Kidney epithelial cell (primary cell): ENCODE measurements around the gene DPYD. TPM values are rescaled to one million over a fixed set of nuclear protein-coding genes. Genes with fewer than 3 reads are reported as not detected.
A peak's percentile ranks its signal among the peaks of the same experiment; 100 is the strongest.

ENCODE experiments used
- DNase-seq: peaks from one replicate; pipeline ENCODE4 v3.0.0-alpha.2; 2010; ENCODE audit warnings: low read depth
- H3K27me3 ChIP-seq: 2 replicates; pipeline ENCODE4 v1.6.0; 2011; ENCODE audit warnings: low read length; ENCODE audit not compliant: control insufficient read depth, insufficient read depth
- H3K36me3 ChIP-seq: 2 replicates; pipeline ENCODE4 v1.5.1; 2011; ENCODE audit warnings: low read length; ENCODE audit not compliant: control insufficient read depth, insufficient read depth
- H3K4me3 ChIP-seq: 2 replicates; pipeline ENCODE4 v1.5.1; 2011; ENCODE audit warnings: low read depth, mild to moderate bottlenecking, control low read depth, low read length
- CTCF ChIP-seq: IDR thresholded peaks from 2 replicates; pipeline ENCODE4 v1.5.1; 2011; ENCODE audit warnings: mild to moderate bottlenecking, moderate library complexity, low read length, control low read depth, inconsistent platforms; ENCODE audit not compliant: insufficient read depth, poor library complexity, severe bottlenecking
- total RNA-seq: library from RNA; depleted of rRNA; stranded (reverse); fragments of >200 nt; gene quantifications from 2 replicates; pipeline ENCODE4 v1.2.3, GENCODE V29; 2015

DPYD gene
- total RNA-seq, 1 donor from 2014 or later: 1.6 TPM

GRCh38 chr1:97646071-97646470 is 274.8 kb downstream of the DPYD start:
- TF ChIP-seq CTCF: no peak
- Histone ChIP-seq H3K36me3 (no peaks in the 10 kb centered on the region), H3K27me3 (no peaks in the 10 kb centered on the region), H3K4me3 (no peak overlapping the region)
- no peak for DNase-seq

GRCh38 chr1:97640677-97641076 is 280.2 kb downstream of the DPYD start:
- no peaks in the 10 kb centered on the region for H3K27me3 ChIP-seq
- no peak for DNase-seq
- H3K4me3 ChIP-seq: no peak overlapping the region
- H3K36me3 ChIP-seq: no peaks in the 10 kb centered on the region
- no peak for TF ChIP-seq CTCF

GRCh38 chr1:97636941-97637340 is 283.9 kb downstream of the DPYD start:
- DNase-seq: no peak
- no peaks in the 10 kb centered on the region for H3K27me3 ChIP-seq
- no peak for TF ChIP-seq CTCF

GRCh38 chr1:97634758-97635157 is 286.1 kb downstream of the DPYD start:
- no peaks in the 10 kb centered on the region for H3K27me3 ChIP-seq
- no peaks in the 10 kb centered on the region for H3K36me3 ChIP-seq
- DNase-seq: no peak
- no peak for TF ChIP-seq CTCF
- H3K4me3 ChIP-seq: no peak overlapping the region

More at GRCh38 chr1:97636941-97637340, 283.9 kb downstream of the DPYD start:
- Histone ChIP-seq H3K36me3 (no peaks in the 10 kb centered on the region), H3K4me3 (no peak overlapping the region)

GRCh38 chr1:97632776-97633175 is 288.1 kb downstream of the DPYD start:
- no peaks in the 10 kb centered on the region for H3K36me3 ChIP-seq
- no peak overlapping the region for H3K4me3 ChIP-seq
- TF ChIP-seq CTCF: no peak

GRCh38 chr1:97632075-97632474 is 288.8 kb downstream of the DPYD start:
- H3K36me3 ChIP-seq: no peaks in the 10 kb centered on the region
- H3K4me3 ChIP-seq: no peak overlapping the region
- no peak for TF ChIP-seq CTCF
- no peaks in the 10 kb centered on the region for H3K27me3 ChIP-seq
- peak; percentile 1 for DNase-seq

More at GRCh38 chr1:97632776-97633175, 288.1 kb downstream of the DPYD start:
- DNase-seq: no peak
- H3K27me3 ChIP-seq: no peaks in the 10 kb centered on the region
